ENCODE measurements around the gene CSMD2.

DNA sequence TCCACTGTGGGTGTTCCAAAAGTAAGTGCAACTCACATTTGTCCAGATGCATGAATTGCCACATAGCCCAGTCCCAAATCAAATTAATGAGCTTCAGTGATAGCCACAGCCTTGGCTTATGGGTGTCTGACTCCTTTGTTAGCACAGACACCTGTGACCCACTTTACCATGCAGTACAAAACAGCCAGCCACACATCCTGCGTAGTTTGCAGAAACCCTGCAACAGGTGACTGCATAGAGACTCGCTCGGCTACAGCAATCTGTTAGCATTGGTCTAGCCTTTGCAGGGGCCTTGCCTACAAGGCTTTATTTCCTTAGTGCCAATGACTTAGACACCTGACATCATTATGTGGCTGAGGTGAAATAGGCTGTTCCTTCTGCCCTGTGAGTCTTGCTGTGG is 135.5 kb downstream of the CSMD2 start:
- TF ChIP-seq CTCF (conservative IDR thresholded peaks at IDR 0.05; ENCODE audit: low read depth, low read length) (no peak), EZH2 (IDR thresholded peaks at IDR 0.05; ENCODE audit: borderline replicate concordance, low read depth, low read length, poor library complexity, severe bottlenecking) (no peak)
